Measurements from ENCODE around the gene TMEM235.

DNA sequence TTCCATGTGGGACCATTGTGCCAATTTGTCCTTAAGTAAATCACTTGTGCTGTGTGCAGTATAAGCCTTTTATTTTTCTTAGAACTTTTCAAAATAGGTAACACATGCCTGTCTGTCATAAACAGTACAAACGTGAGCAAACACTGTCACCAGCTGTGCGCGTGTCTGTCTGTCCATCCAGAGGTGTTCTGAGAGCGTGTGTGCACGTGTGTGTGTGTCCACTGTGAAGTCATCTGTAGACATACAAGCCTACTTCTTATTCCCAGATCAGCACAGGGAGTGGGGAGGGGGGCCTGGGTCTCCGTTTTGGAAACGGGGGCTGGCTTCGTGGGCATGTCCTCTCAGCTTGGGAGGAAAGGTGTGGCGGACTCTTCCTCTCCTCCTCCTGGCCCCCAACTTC, 9.4 kb downstream of the TMEM235 start:
- TF ChIP-seq, protein P1, sequence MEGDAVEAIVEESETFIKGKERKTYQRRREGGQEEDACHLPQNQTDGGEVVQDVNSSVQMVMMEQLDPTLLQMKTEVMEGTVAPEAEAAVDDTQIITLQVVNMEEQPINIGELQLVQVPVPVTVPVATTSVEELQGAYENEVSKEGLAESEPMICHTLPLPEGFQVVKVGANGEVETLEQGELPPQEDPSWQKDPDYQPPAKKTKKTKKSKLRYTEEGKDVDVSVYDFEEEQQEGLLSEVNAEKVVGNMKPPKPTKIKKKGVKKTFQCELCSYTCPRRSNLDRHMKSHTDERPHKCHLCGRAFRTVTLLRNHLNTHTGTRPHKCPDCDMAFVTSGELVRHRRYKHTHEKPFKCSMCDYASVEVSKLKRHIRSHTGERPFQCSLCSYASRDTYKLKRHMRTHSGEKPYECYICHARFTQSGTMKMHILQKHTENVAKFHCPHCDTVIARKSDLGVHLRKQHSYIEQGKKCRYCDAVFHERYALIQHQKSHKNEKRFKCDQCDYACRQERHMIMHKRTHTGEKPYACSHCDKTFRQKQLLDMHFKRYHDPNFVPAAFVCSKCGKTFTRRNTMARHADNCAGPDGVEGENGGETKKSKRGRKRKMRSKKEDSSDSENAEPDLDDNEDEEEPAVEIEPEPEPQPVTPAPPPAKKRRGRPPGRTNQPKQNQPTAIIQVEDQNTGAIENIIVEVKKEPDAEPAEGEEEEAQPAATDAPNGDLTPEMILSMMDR (IDR thresholded peaks at IDR 0.05): no peak
- no peak for TF ChIP-seq POLR2A (IDR thresholded peaks at IDR 0.05)

Measured in heart left ventricle (tissue), 13 donors.